Stimulated activated CD4-positive, alpha-beta T cell treated with anti-CD3 and anti-CD28 coated beads, Interleukin-4, amount 100 ng/mL, for 24 hours (primary cell): ENCODE results near the gene MAP1LC3B.

ENCODE experiments used
- DNase-seq: peaks from one replicate; pipeline ENCODE4 v3.0.0-alpha.2; 2020

The MAP1LC3B gene

GRCh38 chr16:87435372-87436224 is 43.5 kb downstream of the MAP1LC3B start:
- no peak for DNase-seq

DNA sequence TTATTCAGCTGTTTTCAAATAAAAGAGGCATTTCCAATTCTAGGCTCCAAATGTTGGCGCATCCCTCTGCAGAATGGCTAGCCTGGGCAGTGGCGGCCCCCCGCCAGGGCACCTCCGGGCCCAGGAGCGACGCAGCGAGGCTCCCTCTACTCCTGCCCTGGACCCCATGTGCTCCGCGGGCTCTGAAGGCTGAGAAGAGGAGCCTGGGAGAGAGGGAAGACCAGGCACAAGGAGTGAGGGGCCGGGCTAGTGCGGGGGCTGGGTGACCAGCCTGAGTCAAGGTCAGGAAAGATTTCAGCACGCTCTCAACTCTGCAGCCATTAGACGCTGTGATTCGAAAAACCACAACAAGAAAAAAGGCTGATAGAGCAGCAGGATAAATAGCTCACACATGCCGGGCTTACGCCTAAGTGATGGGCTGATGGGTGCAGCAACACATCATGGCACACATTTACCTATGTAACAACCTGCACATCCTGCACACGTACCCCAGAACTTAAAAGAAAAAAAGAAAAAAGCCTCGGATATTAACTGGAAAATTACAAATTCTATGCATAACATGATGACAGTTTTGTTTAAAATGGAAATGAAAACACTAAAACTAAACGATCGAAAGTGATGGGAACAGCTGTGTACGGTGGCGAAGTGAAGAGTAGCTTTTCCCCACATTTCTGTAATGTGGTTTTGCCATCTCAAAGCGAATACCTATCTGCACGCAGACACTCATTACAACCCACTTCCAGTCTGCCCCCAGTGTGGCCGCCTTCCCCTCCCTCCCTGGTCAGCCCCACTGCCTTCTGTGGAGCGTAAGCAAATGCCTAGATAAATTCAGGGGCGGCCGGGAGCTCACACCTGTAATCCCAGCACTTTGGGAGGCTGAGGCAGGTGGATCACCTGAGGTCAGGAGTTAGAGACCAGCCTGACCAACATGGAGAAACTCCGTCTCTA is 44.4 kb downstream of the MAP1LC3B start:
- peak; percentile 39 for DNase-seq

GRCh38 chr16:87437327-87437726 is 45.2 kb downstream of the MAP1LC3B start:
- DNase-seq = no peak

- no peak for DNase-seq
Measured at GRCh38 chr16:87437911-87438610, 45.9 kb downstream of the MAP1LC3B start.

DNA sequence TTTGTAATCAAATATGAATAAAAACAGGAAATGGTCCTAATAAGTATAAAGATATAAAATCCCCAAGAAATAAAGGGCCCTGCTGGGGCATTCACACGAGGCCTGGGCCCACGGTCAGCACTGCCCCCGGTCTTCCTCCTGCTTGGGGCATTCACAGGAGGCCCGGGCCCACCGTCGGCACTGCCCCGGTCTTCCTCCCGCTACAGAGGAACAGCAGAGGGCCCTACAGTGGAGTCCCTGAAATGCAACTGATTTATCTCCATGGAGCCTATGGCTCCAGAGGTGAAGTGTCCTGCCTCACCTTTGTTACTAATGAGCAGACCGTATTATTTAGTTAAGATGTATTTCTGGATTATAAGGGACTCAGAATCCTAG is 46.5 kb downstream of the MAP1LC3B start:
- no peak for DNase-seq

- no peak for DNase-seq
Measured at GRCh38 chr16:87439926-87440325, 47.8 kb downstream of the MAP1LC3B start.

- DNase-seq = no peak
Measured at GRCh38 chr16:87441886-87442580, 49.9 kb downstream of the MAP1LC3B start.

DNA sequence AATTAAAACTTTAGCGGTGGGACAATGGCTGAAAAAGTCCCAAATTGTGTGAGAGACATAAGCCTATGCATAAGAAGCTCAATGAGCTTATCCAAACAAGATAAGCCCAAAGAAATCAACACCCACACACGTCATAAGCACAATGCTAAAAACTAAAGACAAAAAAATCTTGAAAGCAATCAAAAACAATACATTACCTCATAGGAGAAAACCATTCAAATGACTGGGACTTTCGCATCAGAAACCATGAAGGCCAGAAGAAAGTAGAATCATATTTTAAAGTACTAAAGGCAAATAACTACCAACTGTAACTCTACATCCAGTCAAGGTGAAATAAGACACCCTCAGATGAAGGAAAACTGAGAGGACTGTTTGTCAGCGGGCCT is 50.4 kb downstream of the MAP1LC3B start:
- DNase-seq = no peak

GRCh38 chr16:87443016-87443415 is 50.9 kb downstream of the MAP1LC3B start:
- DNase-seq = no peak

DNA sequence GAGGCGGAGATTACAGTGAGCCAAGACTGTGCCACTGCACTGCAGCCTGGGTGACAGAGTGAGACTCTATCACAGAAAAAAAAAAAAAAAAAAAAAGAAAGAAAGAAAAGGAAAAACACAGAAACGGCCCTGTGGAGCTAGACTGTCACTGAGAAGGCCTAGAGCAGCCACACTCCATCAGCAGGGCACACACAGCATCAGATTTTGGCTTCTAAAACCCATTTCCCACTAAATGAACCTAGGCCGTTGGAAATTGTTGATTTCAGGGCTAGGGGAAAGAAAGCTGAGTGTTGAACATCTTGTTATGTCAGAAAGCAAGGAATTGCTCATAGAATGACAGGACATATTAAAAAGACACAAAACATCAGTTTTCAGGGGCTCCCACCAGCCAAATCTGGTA is 51.8 kb downstream of the MAP1LC3B start:
- DNase-seq = no peak

GRCh38 chr16:87445486-87445885 is 53.4 kb downstream of the MAP1LC3B start:
- no peak for DNase-seq

GRCh38 chr16:87446479-87446878 is 54.3 kb downstream of the MAP1LC3B start:
- no peak for DNase-seq

GRCh38 chr16:87447323-87447722 is 55.2 kb downstream of the MAP1LC3B start:
- no peak for DNase-seq

DNA sequence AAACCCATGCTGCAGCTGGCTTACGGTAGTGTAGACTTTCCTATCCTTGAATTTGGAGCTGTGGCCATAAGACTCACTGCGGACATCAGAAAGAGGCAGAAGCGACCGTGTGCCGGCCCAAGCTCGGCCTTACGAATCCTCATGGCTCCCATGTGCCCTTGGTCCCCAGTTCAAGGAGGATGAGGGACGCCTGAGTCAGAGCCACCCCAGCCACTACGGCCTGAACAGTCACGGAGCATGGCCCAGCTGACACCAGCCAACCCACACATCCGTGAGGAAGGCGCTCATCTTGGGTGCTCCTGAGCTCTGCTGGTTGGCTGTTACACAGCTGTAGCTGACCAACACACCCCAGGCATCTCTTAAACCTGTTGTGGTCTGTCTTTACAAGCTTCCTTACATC is 56.7 kb downstream of the MAP1LC3B start:
- DNase-seq = no peak

- DNase-seq = no peak
Measured at GRCh38 chr16:87451563-87452210, 59.6 kb downstream of the MAP1LC3B start.

GRCh38 chr16:87453326-87453725 is 61.2 kb downstream of the MAP1LC3B start:
- no peak for DNase-seq
